HuH-7 (cell line): ENCODE results near the gene DNAJC27.

Experiments used
- DNase-seq: peaks from one replicate; pipeline ENCODE4 v3.0.0; 2011; ENCODE audit warnings: low spot score

The DNAJC27 gene

DNA sequence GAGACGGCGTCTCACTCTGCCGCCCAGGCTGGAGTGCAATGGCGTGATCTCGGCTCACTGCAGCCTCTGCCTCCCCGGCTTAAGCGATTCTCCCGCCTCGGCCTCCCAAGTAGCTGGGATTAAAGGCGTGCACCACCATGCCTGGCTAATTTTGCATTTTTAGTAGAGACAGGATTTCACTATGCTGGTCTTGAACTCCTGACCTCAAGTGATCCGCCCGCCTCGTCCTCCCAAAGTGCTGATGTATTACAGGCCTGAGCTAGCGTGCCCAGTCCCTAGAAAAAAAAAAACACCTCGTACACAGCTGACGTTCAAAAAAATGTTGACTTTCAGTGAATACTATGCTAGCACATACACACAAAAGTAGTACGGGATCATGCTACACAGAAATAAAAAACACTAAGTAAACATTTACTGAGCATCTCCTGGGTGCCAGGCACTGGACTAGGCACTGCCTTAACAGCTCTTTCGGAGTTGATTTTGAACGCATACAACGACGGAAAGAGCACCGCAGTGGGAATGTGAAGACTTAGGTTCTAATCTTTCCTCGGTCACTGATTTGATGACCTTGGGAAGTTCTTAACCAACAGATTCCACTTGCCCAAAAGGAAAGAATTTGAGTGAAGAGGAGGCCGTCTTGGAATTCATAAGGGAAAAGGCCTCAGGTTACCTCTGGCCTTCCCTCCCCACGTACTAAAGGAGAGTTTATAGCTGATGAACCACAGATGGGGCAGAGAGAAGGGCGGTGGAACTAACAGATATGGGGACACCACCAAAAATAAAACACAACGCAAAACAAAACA is 1.1 kb downstream of the DNAJC27 start:
- DNase-seq: no peak

DNA sequence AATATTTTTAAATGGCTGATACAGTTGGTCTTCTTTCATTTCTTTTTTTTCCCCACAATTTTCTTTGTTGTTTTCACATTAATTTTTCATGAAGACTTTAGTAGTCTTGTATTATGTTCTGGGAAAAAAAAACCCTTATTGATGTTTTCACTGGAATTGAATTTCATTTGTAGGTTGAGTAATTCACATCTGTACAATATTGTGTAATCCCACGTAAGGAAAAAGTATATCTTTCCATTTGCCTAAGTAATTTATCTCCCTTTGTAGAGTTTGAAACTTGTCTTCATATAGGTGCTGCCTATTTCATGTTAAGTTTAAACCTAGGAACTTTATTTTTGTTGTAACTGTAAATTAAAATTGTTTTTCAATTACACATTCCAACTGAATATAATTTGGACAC is 2.0 kb downstream of the DNAJC27 start:
- no peak for DNase-seq

DNA sequence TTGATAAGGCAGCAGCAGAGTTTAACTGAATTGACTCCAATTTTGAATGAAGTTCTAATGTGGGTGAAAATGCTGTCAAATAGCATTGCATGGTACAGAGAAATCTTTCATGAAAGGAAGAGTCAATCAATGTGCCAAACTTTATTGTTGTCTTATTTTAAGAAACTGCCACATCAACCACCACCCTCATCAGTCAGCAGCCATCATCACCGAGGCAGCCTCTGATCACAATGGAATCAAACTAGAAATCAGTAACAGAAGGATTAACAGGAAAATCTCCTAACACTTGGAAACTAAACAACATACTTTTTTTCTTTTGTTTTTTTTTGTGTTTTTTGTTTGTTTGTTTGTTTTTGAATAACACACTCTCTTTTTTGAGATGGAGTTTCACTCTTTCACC is 9.9 kb downstream of the DNAJC27 start:
- no peak for DNase-seq

DNA sequence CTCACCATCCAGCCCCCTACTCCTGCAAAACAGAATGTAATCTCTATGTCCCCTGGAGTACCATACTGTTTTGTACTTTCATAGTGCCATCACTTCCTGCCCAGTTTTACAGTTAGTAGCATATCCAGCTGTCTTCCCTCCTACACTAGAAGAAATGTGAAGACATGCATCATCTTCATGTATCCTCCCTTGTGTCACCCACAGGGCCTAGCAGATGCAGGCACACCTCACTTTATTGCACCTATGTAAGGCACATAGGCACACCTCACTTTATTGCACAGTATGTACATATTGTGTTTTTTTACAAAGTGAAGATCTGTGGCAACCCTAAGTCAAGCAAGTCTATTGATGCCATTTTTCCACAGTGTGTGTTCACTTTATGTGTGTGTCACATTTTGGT is 12.0 kb downstream of the DNAJC27 start:
- DNase-seq: no peak

DNA sequence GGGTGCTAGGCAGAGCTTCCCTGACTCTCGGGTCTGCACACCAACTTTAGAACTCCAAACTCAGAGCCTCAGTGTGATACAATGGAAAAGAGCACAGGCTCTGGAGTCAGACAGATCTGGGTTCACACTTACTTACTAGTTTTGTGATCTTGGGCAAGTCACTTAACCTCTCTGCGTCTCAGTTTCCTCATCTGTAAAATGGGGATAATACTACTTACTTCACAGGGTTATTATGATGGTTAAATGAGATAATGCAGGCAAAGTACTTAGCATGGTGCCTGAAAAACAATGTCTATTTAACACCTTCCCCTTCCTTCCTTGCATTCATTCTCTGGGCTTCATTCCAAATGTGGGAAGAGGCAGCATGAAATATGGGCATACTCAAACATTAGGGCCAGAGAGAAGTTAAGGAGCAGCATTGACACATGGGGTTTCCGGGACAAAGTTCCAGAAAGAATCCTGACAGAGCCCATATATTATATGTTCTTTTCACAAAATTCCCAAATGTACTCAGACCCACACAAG is 13.3 kb downstream of the DNAJC27 start:
- DNase-seq: no peak

DNA sequence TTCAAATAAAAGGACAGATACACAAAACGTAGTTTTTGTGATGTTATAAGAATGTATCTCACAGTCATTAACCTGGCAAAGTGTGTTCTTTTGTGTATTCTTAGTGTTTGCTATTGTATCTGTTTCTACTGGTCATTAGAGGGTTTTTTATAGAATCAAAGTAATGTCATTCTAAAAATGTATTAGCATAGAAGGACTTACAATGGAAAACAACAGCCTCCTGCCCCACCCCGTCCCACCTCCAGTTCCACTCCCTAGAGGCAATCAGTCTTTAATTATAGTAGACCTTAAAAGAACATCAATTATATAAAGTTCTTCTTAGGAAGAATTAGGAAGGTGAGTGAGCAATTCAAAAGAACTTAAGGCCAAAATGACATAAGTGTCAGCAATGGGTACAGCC is 13.8 kb downstream of the DNAJC27 start:
- no peak for DNase-seq

DNA sequence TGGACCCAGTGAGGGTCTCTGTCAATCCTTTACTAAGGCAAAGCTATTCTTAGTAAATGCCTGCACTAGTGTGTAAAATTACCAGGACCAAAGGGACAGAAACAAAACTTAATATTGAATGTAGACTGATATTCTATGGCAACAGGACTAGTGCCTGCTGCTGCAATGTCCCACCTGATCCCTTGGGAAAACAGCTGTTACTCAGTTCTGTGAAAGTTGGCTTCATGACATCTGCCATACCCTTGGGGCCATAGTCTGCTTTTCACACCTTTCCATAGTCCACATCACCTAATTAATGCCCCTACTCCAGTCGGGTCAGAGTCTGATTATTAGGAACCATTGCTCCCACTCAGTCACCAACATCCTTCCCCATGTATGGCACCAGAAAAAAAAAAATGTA is 14.5 kb downstream of the DNAJC27 start:
- DNase-seq: no peak

DNA sequence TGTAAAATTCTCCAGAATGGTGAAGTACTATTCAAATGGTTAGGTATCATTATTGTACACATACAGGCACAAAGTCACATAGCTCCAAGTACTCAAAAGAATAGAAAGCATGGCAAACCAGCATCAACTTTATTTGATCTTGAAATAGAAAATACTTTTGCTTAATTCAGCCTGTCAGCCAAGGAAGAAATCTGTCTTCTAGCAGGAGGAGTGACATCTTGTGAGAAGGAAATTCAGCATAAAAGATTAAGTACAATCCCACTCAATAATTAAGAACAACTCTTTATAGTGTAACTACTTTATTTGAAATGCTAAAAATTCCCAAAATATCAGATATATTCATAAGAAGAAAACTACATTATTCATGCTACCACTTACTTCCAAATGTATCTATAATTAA is 15.8 kb downstream of the DNAJC27 start:
- no peak for DNase-seq

DNA sequence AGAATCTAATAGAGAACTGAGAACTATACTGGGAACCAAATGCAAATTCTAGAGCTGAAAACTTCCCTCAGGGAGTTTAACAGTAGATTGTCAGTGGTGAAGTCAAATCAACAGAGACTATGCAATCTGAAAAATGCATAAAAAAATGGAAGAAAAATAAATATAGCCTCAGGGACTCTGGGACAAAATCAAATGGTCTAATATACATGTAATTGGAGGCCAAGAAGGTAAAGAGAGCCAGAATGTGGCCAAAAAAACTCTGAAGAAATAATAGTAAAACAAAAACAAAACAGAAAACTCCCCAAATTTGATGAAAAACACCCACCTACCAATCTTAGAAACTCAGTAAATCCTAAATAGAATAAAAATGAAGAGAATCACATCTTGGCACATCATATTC is 16.5 kb downstream of the DNAJC27 start:
- DNase-seq: no peak

DNA sequence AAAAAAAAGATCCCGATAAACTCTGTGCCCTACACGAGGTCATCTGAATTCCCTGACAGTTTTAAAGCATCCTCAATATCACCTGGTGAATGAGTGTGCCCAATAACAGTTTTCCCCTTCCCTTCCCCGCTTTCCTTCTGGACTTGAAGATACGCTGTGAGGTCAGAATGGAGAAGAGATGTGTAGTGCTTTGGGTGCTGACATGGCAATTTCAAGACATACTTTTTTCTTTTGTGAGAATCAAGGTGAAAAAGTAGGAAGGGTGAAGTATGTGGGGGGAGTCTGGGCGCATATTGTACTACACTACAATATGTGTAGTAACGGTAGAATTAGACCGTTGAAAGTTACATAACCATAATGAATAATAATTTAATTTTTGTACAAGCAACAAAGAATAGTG is 21.7 kb downstream of the DNAJC27 start:
- DNase-seq: no peak

DNA sequence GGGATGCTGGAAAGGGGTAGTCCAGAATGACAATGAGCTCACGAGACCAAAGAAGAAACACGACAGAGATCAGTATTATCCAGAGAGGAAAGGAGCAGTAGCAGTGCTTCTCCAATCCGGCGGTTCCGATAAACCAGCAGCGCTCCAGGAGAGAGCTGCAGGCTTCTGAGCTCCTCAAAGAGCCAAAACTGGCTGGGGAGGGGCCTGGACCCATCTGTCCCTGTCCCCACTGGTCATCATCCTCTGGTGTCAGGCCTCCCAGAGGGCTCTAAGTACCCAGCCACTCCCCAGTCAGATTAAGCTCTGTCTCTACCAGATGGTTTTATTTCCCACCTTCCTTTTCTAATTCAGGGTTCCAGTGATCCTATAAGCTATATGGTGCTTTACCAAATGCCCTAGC is 23.2 kb downstream of the DNAJC27 start:
- DNase-seq: no peak

DNA sequence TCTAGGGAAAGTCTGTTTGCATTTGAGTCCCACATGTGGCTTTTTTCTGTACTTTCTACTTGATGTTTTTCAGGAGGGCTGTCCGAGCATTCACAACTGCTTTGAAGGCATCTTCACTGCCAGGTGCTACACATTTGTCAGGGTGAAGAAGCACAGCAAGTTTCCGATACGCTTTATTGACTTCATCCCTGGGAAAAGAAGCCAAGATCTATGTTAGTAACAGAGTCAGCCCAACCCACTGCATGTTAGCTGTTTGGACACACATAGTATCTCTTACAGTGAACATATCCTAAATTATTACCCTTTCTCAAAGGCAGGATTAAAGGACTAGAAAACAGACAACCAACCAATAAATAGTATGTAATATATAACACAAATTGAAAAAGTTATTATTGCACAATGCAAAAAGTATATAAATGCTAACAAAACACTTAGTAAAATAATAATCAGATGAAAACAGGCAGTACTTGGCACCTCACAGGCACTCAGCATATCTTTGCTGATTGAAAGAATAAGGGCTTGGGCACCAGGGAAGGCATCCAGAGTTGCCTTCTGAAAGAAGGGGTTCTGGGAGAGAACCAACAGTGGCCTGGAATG is 24.1 kb downstream of the DNAJC27 start:
- no peak for DNase-seq

DNA sequence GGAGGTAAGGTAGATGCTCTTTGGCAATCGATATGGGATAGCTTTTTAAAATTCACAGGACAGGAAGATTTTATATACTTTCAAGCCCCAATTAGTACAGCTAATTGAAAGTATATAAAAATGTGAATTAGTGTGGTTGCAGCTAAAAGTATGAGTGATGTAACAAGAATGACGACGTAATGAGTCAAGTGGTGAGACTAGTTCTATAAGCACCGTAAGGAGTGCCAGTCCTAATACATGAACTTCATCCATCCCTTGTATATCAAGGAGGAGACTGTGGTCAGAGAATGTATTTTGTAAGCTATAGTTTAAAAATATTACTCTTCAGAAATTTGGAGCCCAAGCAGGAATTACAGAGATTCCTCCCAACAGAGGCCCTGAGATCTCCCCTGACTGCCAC is 25.8 kb downstream of the DNAJC27 start:
- DNase-seq: no peak

DNA sequence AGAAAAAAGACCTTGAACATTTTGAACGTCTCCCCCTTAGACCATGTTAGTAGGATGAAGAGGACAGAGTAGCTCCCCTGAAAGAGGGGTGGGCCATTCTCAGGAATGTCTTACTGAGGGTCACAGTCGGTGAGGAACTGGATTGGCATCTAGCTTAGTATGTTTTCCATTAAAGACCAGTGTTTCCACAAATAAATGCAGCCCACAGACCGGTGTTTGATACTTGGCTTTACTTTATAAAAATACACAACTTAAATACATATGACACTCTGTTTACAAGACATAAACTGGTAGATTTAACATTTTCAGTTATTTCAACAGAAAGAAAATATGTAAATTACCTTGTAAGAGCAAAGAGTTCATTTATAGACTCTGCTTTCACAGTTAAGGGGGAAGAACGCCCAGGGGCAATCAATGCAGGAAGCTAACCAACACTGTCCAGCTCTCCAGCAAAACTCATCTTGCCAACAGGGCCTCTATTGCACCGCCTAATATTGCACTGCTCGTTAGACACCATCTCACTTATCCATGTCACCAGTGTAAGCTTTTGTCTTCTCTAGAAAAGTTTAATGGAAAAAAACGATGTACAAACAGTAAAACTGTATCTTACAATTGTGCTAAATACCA is 28.2 kb downstream of the DNAJC27 start:
- no peak for DNase-seq

DNA sequence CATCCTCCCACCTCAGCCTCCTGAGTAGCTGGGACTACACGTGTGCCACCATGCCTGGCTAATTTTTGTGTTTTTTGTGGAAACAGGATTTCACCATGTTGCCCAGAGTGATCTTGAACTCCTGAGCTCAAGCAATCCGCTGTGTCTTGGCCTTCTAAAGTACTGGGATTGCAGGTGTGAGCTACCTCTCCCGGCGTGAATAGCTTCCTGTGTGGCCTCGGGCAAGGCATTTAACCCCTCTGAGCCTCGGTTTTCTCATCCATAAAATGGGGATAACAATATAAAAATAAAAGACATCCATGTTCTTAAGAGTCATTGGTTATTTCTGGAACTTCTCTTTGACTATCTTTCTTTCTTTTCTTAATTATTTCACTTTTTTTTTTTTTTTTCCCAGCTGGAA is 32.4 kb downstream of the DNAJC27 start:
- DNase-seq: no peak

DNA sequence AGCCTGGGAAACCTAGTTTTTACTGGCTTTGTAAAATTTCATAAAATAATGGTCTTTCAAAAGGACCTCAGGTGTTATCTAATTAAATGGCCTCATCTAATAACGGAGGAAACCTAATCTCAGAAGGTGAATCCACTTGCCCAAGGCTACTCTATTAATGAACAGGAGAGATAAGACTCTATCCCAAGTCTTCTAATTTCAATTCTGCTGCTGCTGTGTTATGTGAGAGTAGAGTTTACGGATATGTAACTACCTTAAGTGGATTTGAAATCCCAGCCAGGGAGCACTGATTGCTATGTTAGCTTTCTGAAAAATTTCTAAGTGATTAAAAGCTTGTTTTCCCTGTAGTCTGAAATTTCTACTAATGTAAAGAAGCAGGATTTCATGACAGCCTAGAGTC is 34.5 kb downstream of the DNAJC27 start:
- no peak for DNase-seq

DNA sequence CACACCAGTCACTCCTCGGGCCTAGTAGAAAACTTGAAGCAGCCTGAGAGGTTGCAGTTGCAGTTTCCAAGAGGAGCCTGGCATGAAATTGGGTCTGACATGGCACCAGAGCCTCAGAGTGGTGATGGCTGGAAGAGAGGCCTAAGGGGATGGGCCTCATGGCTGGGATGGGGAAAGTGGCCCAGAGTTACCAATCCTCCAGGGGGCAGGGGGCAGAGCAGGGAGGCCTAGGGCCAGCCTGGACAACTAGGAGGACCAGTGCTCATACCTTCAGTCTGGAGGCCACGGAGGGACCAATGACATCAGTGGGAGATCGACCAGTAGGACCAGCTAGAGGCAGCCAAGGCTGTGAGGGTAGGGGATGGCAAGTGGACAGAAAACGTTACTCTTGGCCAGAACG is 36.6 kb downstream of the DNAJC27 start:
- DNase-seq: no peak

DNA sequence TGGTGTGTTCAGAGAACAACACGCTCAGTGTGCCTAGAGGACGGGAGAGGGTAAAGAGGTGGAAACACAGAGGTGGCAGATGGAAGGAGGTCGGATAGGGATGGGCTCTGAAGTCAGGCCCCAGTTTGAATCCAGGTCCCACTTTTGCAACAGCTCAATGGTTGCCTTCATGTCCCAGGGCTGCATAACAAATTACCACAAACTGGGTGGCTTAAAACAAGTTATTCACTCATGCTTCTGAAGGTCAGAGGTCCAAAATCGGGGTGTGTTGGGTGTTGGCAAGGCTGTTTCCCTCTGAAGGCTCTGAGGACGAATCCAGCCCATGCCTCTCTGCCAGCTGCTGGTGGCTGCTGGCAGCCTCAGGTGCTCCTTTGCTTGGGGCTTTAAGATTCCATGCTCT is 39.0 kb downstream of the DNAJC27 start:
- no peak for DNase-seq

DNA sequence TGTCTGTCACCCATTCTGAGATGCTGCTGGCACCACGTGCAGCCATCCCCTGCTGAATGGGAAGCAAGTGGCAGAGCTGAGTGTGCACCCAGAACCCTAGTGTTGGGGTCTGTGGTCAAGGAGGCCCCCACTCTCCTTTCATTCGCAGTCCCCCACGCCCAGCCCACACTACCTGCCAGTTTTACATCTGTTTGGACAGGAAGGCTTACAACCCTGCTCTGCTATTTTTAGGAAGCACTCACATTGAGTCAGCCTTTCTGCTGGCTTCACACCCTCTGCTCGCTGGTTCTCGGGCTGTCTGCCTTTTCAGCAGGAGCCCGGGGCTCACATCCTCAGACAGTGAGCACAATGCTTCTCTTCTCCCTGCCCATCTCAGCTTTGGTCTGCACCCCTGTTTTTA is 41.0 kb downstream of the DNAJC27 start:
- DNase-seq: no peak

DNA sequence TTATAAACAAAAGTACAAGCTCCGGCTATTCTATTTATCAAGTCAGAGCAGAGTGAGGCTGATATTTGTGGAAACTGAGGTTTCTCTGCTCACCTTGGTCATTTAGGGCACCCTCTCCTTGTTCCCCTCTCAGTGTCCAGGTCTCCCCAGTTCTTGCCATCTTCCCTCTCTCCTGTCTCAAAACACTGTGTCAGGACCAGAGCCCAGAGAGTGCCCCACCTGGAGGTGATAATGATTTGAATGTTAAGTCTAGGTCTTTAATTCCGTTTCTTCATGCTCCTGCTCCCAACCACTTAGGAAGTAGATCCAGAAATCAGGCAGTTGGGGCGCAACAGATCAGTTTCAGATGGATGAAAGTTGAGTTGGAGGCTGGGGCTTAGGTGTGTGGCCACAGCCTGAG is 42.5 kb downstream of the DNAJC27 start:
- no peak for DNase-seq

DNA sequence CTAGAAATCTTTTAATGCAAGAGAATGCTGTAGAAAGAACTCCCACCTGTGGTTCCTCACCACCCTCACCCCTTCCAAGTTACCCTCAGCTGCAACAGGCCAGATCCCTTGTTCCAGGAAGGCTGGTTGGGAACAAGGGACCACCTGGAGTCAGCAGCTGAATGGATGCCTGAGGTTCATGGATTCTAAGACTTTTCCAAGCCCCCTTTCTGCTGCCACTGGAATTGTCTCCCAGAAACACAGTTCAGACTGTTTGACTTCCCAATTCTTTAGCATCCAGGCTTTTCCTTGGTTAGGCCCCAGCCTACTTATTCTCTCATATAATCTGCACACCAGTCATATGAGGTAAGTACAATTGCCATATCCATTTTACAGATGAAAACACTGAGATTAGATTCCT is 43.7 kb downstream of the DNAJC27 start:
- DNase-seq: no peak

DNA sequence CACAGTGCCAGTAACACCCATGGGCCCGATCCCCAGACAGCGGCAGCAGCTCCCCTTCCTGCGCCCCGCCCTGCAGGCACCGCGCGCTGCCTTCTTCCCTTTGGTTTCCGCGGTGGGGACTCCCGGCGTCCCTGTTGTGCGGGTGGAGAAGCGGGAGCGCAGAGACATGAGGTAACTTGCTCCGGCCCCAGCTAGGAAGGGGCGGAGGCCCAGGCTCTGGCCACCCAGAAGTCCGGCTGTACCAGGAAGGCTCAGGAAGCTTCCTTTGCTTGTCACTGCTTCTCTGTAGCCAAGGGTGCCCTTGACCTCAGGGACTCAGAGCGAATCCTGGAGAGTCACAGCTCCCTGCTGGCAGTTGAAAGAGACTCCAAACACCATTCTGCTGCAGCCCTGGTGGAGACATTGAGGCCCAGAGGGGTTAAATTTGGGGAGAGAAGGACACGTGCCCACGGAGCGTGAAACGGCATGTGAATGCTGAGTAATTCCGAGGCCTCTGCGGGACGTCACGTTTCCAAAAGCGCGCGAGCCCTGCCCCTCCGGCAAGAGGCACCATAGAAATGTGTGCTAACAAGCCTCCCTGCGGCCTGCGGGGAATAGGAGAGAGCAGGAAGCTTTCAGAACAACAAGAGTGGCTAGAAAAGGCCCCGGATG is 45.0 kb downstream of the DNAJC27 start:
- DNase-seq: no peak

DNA sequence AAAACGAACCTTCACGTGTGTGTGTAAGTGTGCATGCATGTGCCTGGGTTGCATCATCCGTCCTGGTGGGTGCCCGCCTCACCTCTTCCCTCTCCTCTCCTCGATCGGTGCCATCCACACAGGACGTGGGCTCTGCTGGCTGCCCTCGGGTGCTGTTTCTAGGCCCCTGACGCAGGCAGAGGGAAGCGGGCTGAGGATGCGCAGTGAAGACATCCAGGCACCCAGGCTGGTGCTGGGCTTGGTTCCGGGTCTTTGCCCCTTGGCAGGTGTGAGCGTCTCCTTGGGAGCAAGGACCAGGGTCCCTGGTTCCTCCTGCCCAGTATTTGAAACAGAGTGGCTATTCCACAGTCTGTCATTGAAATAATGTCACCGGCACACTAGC is 45.5 kb downstream of the DNAJC27 start:
- DNase-seq: no peak
